Measurements from ENCODE around the gene TRIM41. TPM values are rescaled to one million over a fixed set of nuclear protein-coding genes. Genes with fewer than 3 reads are reported as not detected.

TRIM41 gene
- total and polyA plus RNA-seq, 2 of the 13 experiments (the other 11 are each of a cell fraction or from before 2014, with no cell fraction given), result 10.2 to 16.7 TPM

- TF ChIP-seq ZNF142 (CRISPR knock-in tag; IDR thresholded peaks at IDR 0.05) (0 out of 2 replicates have a peak, but pooled peaks have one; percentile 70), KLF13 (CRISPR knock-in tag; IDR thresholded peaks at IDR 0.05) (peak; percentile 85; the same call in 1 of the 2 replicates), KLF11 (CRISPR knock-in tag; IDR thresholded peaks at IDR 0.05) (no peak; the same call in 1 of the 2 replicates), ZFYVE20 (CRISPR knock-in tag; IDR thresholded peaks at IDR 0.05; ENCODE audit: borderline replicate concordance, low read depth) (no peak), NCOA1 (CRISPR knock-in tag; IDR thresholded peaks at IDR 0.05) (peak; percentile 87), MAZ (IDR thresholded peaks at IDR 0.05; ENCODE audit: borderline replicate concordance, low read depth, low read length) (no peak), MAZ (CRISPR knock-in tag; IDR thresholded peaks at IDR 0.05; ENCODE audit: low read depth) (no peak), ZFAT (CRISPR knock-in tag; conservative IDR thresholded peaks at IDR 0.05) (peak; percentile 92), USF2 (IDR thresholded peaks at IDR 0.05; ENCODE audit: low read depth, low read length) (no peak), USF2 (CRISPR knock-in tag; IDR thresholded peaks at IDR 0.05; ENCODE audit: borderline replicate concordance) (0 out of 2 replicates have a peak, but pooled peaks have one; percentile 4), NFE2L1 (CRISPR knock-in tag; IDR thresholded peaks at IDR 0.05; ENCODE audit: borderline replicate concordance) (no peak), KDM1A (CRISPR knock-in tag; IDR thresholded peaks at IDR 0.05) (peak; percentile 36; the same call in 1 of the 2 replicates), FOXJ3 (CRISPR knock-in tag; IDR thresholded peaks at IDR 0.05; ENCODE audit: borderline replicate concordance) (0 out of 2 replicates have a peak, but pooled peaks have one; percentile 50), MTERF4 (CRISPR knock-in tag; IDR thresholded peaks at IDR 0.05) (0 out of 2 replicates have a peak, but pooled peaks have one; percentile 65), PHF21A (CRISPR knock-in tag; IDR thresholded peaks at IDR 0.05) (peak; percentile 92), DRAP1 (CRISPR knock-in tag; IDR thresholded peaks at IDR 0.05) (peak; percentile 43; the same call in 1 of the 2 replicates), ETV6 (CRISPR knock-in tag; conservative IDR thresholded peaks at IDR 0.05) (0 out of 2 replicates have a peak, but pooled peaks have one; percentile 80), MXD4 (CRISPR knock-in tag; IDR thresholded peaks at IDR 0.05) (peak; percentile 47; the same call in 1 of the 2 replicates), TBP (CRISPR knock-in tag; IDR thresholded peaks at IDR 0.05) (peak; percentile 50; the same call in 1 of the 2 replicates), YEATS2 (CRISPR knock-in tag; IDR thresholded peaks at IDR 0.05; ENCODE audit: borderline replicate concordance) (peak; percentile 60; the same call in 1 of the 2 replicates)
Observed at GRCh38 chr5:181221792-181222629, 1.1 kb upstream of the TRIM41 start (continued).
